GM19324 (cell line): ENCODE data around the gene CROCC2.

Experiments used
- ATAC-seq: cut with Tn5 transposase; IDR thresholded peaks from one replicate; pipeline ENCODE4 v1.9.1; 2021; ENCODE audit warnings: mild to moderate bottlenecking, moderate library complexity; ENCODE audit not compliant: unreplicated experiment, low FRiP score

Gene CROCC2

GRCh38 chr2:240891492-240892340, 14.4 kb upstream of the CROCC2 start:
- no peak for ATAC-seq

GRCh38 chr2:240892356-240892755, 13.8 kb upstream of the CROCC2 start:
- no peak for ATAC-seq

GRCh38 chr2:240892925-240893324, 13.2 kb upstream of the CROCC2 start:
- ATAC-seq: no peak

- ATAC-seq: no peak
Measured at GRCh38 chr2:240893363-240893844, 12.7 kb upstream of the CROCC2 start.

- ATAC-seq: no peak
Measured at GRCh38 chr2:240894006-240894405, 12.1 kb upstream of the CROCC2 start.

- no peak for ATAC-seq
Measured at GRCh38 chr2:240894836-240895558, 11.1 kb upstream of the CROCC2 start.

GRCh38 chr2:240895656-240896388, 10.3 kb upstream of the CROCC2 start, which contains the start of gene MAB21L4:
TSS of gene MAB21L4 (minus strand) at chr2:240896156. CDS start at chr2:240895997, 159 bp downstream.
- no peak for ATAC-seq

- ATAC-seq: no peak
Measured at GRCh38 chr2:240896394-240896793, 9.7 kb upstream of the CROCC2 start.

- no peak for ATAC-seq
Measured at GRCh38 chr2:240896871-240897692, 9.1 kb upstream of the CROCC2 start.

GRCh38 chr2:240898108-240898730, 7.9 kb upstream of the CROCC2 start:
- ATAC-seq: no peak

GRCh38 chr2:240898731-240899467, 7.2 kb upstream of the CROCC2 start:
- no peak for ATAC-seq

GRCh38 chr2:240899468-240899865, 6.7 kb upstream of the CROCC2 start:
- no peak for ATAC-seq

- ATAC-seq: no peak
Measured at GRCh38 chr2:240900141-240900860, 5.8 kb upstream of the CROCC2 start.

GRCh38 chr2:240901986-240902614, 4.0 kb upstream of the CROCC2 start:
- ATAC-seq: no peak

- ATAC-seq: no peak
Measured at GRCh38 chr2:240902615-240903041, 3.5 kb upstream of the CROCC2 start.

GRCh38 chr2:240903191-240904060, 2.7 kb upstream of the CROCC2 start:
- ATAC-seq: no peak
